ENCODE measurements around the gene ZNF148.

The ZNF148 gene

DNA sequence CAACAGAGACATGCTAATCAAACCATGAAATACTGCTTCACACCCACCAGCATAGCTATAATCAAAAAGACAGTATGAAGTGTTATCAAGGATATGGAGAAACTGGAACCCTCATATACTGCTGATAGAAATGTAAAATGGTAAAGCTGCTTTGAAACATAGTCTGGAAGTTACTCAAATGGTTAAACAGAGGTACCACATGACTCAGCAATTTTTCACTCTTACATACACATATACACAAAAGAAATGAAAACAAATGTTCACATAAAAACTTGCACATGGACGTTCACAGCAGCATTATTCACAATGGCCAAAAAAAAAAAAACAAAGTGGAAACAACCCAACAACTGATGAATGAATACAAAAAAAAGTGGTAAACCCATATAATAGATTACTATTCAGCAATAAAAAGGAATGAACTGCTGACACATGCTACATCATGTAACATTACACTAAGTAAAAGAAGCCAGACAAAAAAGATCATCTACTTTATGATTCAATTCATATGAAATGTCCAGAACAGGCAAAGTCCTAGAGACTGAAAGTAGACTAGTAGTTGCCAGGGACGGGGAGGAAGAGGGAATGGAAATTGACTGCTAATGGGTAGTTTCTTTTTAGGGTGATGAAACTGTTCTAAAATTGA, 23.2 kb downstream of the ZNF148 start:
- Histone ChIP-seq H3K9me3 (ENCODE audit: control insufficient read depth, insufficient read depth, low read depth, low read length) (no peaks in the 10 kb centered on the region), H3K4me3 (ENCODE audit: low read depth, low read length) (no peak overlapping the region), H3K4me1 (ENCODE audit: control insufficient read depth, insufficient read depth, low read length) (0 out of 2 replicates have a peak, but pooled peaks cover 3% of the 10 kb centered on the region), H3K36me3 (ENCODE audit: control insufficient read depth in 2 of 2, insufficient read depth in 1 of 2, low read length in 2 of 2) (no peaks in the 10 kb centered on the region), H3K27ac (ENCODE audit: extremely low read depth, low read depth, low read length) (no peak overlapping the region)
- ChIA-PET POLR2A (no interaction called here), CTCF (interaction anchor here (0.7 kb wide), 1 partner anchor 293 kb away, joined by 5 read pairs; no protein-coding TSS in a partner anchor)
- TF ChIP-seq REPIN1 (tag by site-specific recombination; IDR thresholded peaks at IDR 0.05; ENCODE audit: low read depth): no peak
- no peak for TF ChIP-seq ZNF211 (tag by site-specific recombination; IDR thresholded peaks at IDR 0.05; ENCODE audit: low read depth)
- no peak for TF ChIP-seq ZNF530 (tag by site-specific recombination; IDR thresholded peaks at IDR 0.05; ENCODE audit: low read depth)
- no peak for TF ChIP-seq ZBTB26 (tag by site-specific recombination; optimal IDR thresholded peaks at IDR 0.05)
- TF ChIP-seq ZNF624 (tag by site-specific recombination; IDR thresholded peaks at IDR 0.05): no peak
- no peak for TF ChIP-seq TCF7L2 (IDR thresholded peaks at IDR 0.05; ENCODE audit: borderline replicate concordance, low read depth, low read length)
- TF ChIP-seq KLF9 (tag by site-specific recombination; IDR thresholded peaks at IDR 0.05; ENCODE audit: low read depth): no peak
- no peak for TF ChIP-seq ZEB2 (tag by site-specific recombination; IDR thresholded peaks at IDR 0.05)
- no peak for TF ChIP-seq ZNF23 (tag by site-specific recombination; IDR thresholded peaks at IDR 0.05; ENCODE audit: borderline replicate concordance)
- no peak for TF ChIP-seq KLF1 (tag by site-specific recombination; IDR thresholded peaks at IDR 0.05)
- TF ChIP-seq, protein P1, sequence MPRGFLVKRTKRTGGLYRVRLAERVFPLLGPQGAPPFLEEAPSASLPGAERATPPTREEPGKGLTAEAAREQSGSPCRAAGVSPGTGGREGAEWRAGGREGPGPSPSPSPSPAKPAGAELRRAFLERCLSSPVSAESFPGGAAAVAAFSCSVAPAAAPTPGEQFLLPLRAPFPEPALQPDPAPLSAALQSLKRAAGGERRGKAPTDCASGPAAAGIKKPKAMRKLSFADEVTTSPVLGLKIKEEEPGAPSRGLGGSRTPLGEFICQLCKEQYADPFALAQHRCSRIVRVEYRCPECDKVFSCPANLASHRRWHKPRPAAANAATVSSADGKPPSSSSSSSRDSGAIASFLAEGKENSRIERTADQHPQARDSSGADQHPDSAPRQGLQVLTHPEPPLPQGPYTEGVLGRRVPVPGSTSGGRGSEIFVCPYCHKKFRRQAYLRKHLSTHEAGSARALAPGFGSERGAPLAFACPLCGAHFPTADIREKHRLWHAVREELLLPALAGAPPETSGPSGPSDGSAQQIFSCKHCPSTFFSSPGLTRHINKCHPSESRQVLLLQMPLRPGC (tag by site-specific recombination; IDR thresholded peaks at IDR 0.05): no peak
- no peak for TF ChIP-seq GLI4 (tag by site-specific recombination; IDR thresholded peaks at IDR 0.05)
- no peak for TF ChIP-seq ZNF660 (tag by site-specific recombination; IDR thresholded peaks at IDR 0.05)

DNA sequence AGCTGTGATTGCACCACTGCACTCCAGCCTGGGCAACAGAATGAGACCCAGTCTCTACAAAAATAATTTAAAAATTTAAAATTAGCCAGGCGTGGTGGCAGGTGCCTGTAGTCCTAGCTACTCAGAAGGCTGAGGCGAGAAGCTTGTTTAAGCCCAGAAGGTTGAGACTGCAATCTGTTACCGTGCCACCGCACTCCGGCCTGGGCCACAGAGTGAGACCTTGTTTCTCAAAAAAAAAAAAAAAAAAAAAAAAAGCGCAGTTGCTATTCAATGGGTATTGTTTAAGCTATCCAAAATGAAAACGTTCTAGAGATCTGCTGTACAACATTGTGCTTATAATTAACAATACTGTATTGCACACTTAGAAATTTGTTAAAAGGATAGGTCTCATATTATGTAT, 24.0 kb downstream of the ZNF148 start:
- Histone ChIP-seq H3K4me1 (ENCODE audit: control insufficient read depth, insufficient read depth, low read length) (no peaks in the 10 kb centered on the region), H3K36me3 (ENCODE audit: control insufficient read depth in 2 of 2, insufficient read depth in 1 of 2, low read length in 2 of 2) (no peaks in the 10 kb centered on the region), H3K27ac (ENCODE audit: extremely low read depth, low read depth, low read length) (no peak overlapping the region), H3K9me3 (ENCODE audit: control insufficient read depth, insufficient read depth, low read depth, low read length) (no peaks in the 10 kb centered on the region), H3K4me3 (ENCODE audit: low read depth, low read length) (no peak overlapping the region)
- POLR2A ChIA-PET: no interaction called here
- CTCF ChIA-PET: no interaction called here
- no peak for TF ChIP-seq ZNF37A (tag by site-specific recombination; IDR thresholded peaks at IDR 0.05)
- no peak for TF ChIP-seq ZNF654 (tag by site-specific recombination; IDR thresholded peaks at IDR 0.05; ENCODE audit: low read depth)
- TF ChIP-seq ZNF292 (tag by site-specific recombination; IDR thresholded peaks at IDR 0.05; ENCODE audit: borderline replicate concordance, low read depth): no peak
- TF ChIP-seq ZNF707 (tag by site-specific recombination; IDR thresholded peaks at IDR 0.05): no peak
- no peak for TF ChIP-seq ZNF580 (tag by site-specific recombination; IDR thresholded peaks at IDR 0.05)
- TF ChIP-seq ZNF768 (tag by site-specific recombination; IDR thresholded peaks at IDR 0.05): no peak
- TF ChIP-seq ZNF792 (tag by site-specific recombination; IDR thresholded peaks at IDR 0.05): no peak
- no peak for TF ChIP-seq ZNF146 (tag by site-specific recombination; IDR thresholded peaks at IDR 0.05)
- TF ChIP-seq ZNF76 (tag by site-specific recombination; IDR thresholded peaks at IDR 0.05; ENCODE audit: borderline replicate concordance, low read depth): no peak
- no peak for TF ChIP-seq GFI1B (tag by site-specific recombination; IDR thresholded peaks at IDR 0.05)
- TF ChIP-seq ZNF2 (tag by site-specific recombination; IDR thresholded peaks at IDR 0.05): no peak
- TF ChIP-seq, protein P2, sequence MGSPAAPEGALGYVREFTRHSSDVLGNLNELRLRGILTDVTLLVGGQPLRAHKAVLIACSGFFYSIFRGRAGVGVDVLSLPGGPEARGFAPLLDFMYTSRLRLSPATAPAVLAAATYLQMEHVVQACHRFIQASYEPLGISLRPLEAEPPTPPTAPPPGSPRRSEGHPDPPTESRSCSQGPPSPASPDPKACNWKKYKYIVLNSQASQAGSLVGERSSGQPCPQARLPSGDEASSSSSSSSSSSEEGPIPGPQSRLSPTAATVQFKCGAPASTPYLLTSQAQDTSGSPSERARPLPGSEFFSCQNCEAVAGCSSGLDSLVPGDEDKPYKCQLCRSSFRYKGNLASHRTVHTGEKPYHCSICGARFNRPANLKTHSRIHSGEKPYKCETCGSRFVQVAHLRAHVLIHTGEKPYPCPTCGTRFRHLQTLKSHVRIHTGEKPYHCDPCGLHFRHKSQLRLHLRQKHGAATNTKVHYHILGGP (tag by site-specific recombination; IDR thresholded peaks at IDR 0.05): no peak
- no peak for TF ChIP-seq ZNF354C (tag by site-specific recombination; IDR thresholded peaks at IDR 0.05; ENCODE audit: borderline replicate concordance, low read depth)
- TF ChIP-seq, protein P3, sequence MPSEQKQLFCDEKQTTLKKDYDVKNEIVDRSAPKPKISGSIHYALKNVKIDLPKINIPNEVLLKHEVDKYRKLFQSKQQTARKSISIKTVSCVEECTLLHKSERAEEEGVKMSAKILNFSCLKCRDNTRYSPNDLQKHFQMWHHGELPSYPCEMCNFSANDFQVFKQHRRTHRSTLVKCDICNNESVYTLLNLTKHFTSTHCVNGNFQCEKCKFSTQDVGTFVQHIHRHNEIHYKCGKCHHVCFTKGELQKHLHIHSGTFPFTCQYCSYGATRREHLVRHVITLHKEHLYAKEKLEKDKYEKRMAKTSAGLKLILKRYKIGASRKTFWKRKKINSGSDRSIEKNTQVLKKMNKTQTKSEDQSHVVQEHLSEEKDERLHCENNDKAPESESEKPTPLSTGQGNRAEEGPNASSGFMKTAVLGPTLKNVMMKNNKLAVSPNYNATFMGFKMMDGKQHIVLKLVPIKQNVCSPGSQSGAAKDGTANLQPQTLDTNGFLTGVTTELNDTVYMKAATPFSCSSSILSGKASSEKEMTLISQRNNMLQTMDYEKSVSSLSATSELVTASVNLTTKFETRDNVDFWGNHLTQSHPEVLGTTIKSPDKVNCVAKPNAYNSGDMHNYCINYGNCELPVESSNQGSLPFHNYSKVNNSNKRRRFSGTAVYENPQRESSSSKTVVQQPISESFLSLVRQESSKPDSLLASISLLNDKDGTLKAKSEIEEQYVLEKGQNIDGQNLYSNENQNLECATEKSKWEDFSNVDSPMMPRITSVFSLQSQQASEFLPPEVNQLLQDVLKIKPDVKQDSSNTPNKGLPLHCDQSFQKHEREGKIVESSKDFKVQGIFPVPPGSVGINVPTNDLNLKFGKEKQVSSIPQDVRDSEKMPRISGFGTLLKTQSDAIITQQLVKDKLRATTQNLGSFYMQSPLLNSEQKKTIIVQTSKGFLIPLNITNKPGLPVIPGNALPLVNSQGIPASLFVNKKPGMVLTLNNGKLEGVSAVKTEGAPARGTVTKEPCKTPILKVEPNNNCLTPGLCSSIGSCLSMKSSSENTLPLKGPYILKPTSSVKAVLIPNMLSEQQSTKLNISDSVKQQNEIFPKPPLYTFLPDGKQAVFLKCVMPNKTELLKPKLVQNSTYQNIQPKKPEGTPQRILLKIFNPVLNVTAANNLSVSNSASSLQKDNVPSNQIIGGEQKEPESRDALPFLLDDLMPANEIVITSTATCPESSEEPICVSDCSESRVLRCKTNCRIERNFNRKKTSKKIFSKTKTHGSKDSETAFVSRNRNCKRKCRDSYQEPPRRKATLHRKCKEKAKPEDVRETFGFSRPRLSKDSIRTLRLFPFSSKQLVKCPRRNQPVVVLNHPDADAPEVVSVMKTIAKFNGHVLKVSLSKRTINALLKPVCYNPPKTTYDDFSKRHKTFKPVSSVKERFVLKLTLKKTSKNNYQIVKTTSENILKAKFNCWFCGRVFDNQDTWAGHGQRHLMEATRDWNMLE (tag by site-specific recombination; conservative IDR thresholded peaks at IDR 0.05; ENCODE audit: low read depth): no peak

Data from HEK293 (cell line).